Suprapubic skin (tissue), 4 donors: ENCODE results near the gene CCDC172. TPM values are rescaled to one million over a fixed set of nuclear protein-coding genes. Genes with fewer than 3 reads are reported as not detected.

ENCODE experiments used
- DNase-seq, 2 donors: peaks; one replicate each; pipeline ENCODE4 v3.0.0-alpha.2; 2019; ENCODE audit warnings: low spot score in 2 of 2
- H3K27ac ChIP-seq: fragments of 200-600 bp; sonication (generic); one replicate; pipeline ENCODE4 v1.5.1; 2019
- H3K27me3 ChIP-seq: fragments of 200-600 bp; sonication (generic); one replicate; pipeline ENCODE4 v1.5.1; 2019
- H3K36me3 ChIP-seq: fragments of 200-600 bp; sonication (generic); one replicate; pipeline ENCODE4 v1.5.1; 2019
- H3K4me1 ChIP-seq: fragments of 200-600 bp; sonication (generic); one replicate; pipeline ENCODE4 v1.5.1; 2019
- H3K4me3 ChIP-seq: fragments of 200-600 bp; sonication (generic); one replicate; pipeline ENCODE4 v1.5.1; 2019; ENCODE audit warnings: mild to moderate bottlenecking
- H3K9me3 ChIP-seq: fragments of 200-600 bp; sonication (generic); one replicate; pipeline ENCODE4 v1.5.1; 2019
- EP300 ChIP-seq: sonication (generic); formaldehyde crosslinking; IDR thresholded peaks from one replicate; pipeline ENCODE4 v1.6.1; 2017; ENCODE audit warnings: antibody characterized with exemption
- POLR2A ChIP-seq, 2 donors: fragments of 450-650 bp; IDR thresholded peaks; one replicate each; pipeline ENCODE4 v1.6.1; 2017; ENCODE audit warnings: antibody characterized with exemption in 2 of 2, mild to moderate bottlenecking in 2 of 2, moderate library complexity in 2 of 2
- POLR2AphosphoS5 ChIP-seq, 3 donors: sonication (generic); formaldehyde crosslinking; IDR thresholded peaks; one replicate each; pipeline ENCODE4 v1.6.1; 2017; ENCODE audit warnings: antibody characterized with exemption in 3 of 3
- WGBS: methylation state at CpG from one replicate; pipeline ENCODE4 v1.1.5; 2018; 5-methylcytosine and 5-hydroxymethylcytosine counted together
- total RNA-seq, 4 donors: library from RNA; depleted of rRNA; stranded (reverse); fragments of >200 nt; gene quantifications; one replicate each; pipeline ENCODE4 v1.1.0, GENCODE V29; 2016
- TF ChIP-seq, protein P1 (sequence below), 2 donors: fragments of 200-600 bp in 1 of 2; fragments of 450-650 bp in 1 of 2; sonication (generic) in 1 of 2; IDR thresholded peaks; one replicate each; pipeline ENCODE4 v1.5.1; 2016 to 2019; ENCODE audit warnings: antibody characterized with exemption in 2 of 2, mild to moderate bottlenecking in 1 of 2, moderate library complexity in 1 of 2

Gene CCDC172
- total RNA-seq, 4 donors from 2014 or later = not detected

- Histone ChIP-seq H3K27ac (no peak overlapping the region), H3K27me3 (no peaks in the 10 kb centered on the region), H3K4me3 (no peak overlapping the region), H3K4me1 (no peaks in the 10 kb centered on the region), H3K36me3 (no peaks in the 10 kb centered on the region), H3K9me3 (no peaks in the 10 kb centered on the region)
- WGBS = 29% methylated on average over 1 of the region's 1 CpG
- TF ChIP-seq POLR2AphosphoS5 (IDR thresholded peaks at IDR 0.05) (no peak), EP300 (no peak), POLR2A (IDR thresholded peaks at IDR 0.05) (no peak)
- TF ChIP-seq, protein P1, sequence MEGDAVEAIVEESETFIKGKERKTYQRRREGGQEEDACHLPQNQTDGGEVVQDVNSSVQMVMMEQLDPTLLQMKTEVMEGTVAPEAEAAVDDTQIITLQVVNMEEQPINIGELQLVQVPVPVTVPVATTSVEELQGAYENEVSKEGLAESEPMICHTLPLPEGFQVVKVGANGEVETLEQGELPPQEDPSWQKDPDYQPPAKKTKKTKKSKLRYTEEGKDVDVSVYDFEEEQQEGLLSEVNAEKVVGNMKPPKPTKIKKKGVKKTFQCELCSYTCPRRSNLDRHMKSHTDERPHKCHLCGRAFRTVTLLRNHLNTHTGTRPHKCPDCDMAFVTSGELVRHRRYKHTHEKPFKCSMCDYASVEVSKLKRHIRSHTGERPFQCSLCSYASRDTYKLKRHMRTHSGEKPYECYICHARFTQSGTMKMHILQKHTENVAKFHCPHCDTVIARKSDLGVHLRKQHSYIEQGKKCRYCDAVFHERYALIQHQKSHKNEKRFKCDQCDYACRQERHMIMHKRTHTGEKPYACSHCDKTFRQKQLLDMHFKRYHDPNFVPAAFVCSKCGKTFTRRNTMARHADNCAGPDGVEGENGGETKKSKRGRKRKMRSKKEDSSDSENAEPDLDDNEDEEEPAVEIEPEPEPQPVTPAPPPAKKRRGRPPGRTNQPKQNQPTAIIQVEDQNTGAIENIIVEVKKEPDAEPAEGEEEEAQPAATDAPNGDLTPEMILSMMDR (IDR thresholded peaks at IDR 0.05) = peak; percentile 53 to 54
- DNase-seq = no peak
Observed at GRCh38 chr10:116287906-116288501, 36.2 kb upstream of the CCDC172 start.

DNA sequence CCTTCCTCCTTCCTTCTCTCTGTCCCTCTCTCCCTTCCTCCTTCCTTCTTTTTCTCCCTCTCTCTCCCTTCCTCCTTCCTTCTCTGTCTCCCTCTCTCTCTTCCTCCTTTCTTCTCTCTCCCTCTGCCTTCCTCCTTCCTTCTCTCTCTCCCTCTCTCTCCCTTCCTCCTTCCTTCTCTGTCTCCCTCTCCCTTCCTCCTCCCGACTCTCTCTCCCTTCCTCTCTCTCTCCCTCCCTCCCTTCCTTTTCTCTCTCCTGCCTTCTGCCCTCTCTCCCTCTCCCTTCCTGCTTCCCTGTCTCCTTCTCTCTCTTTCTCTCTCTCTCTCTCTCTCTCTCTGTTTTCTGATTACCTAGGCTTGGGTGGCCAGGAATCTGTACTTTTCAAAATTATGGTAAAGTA lies 34.6 kb upstream of the CCDC172 start:
- Histone ChIP-seq H3K27me3 (no peaks in the 10 kb centered on the region), H3K36me3 (no peaks in the 10 kb centered on the region), H3K4me3 (no peak overlapping the region), H3K27ac (no peak overlapping the region), H3K9me3 (no peaks in the 10 kb centered on the region), H3K4me1 (no peaks in the 10 kb centered on the region)
- 39% methylated on average over 1 of the region's 1 CpG for WGBS
- DNase-seq = no peak
- TF ChIP-seq POLR2A (IDR thresholded peaks at IDR 0.05) (no peak), POLR2AphosphoS5 (IDR thresholded peaks at IDR 0.05) (no peak), EP300 (no peak)
- TF ChIP-seq, protein P1 (IDR thresholded peaks at IDR 0.05) = no peak

- H3K27me3 ChIP-seq = no peaks in the 10 kb centered on the region
- TF ChIP-seq POLR2A (IDR thresholded peaks at IDR 0.05) = no peak
- no peak for TF ChIP-seq POLR2AphosphoS5 (IDR thresholded peaks at IDR 0.05)
- no peak for TF ChIP-seq EP300
- TF ChIP-seq, protein P1 (IDR thresholded peaks at IDR 0.05) = no peak
- no peak overlapping the region for H3K4me3 ChIP-seq
- DNase-seq = no peak
- H3K27ac ChIP-seq = no peak overlapping the region
- H3K9me3 ChIP-seq = no peaks in the 10 kb centered on the region
- H3K36me3 ChIP-seq = no peaks in the 10 kb centered on the region
- no peaks in the 10 kb centered on the region for H3K4me1 ChIP-seq
Observed at GRCh38 chr10:116292493-116292892, 31.8 kb upstream of the CCDC172 start.

DNA sequence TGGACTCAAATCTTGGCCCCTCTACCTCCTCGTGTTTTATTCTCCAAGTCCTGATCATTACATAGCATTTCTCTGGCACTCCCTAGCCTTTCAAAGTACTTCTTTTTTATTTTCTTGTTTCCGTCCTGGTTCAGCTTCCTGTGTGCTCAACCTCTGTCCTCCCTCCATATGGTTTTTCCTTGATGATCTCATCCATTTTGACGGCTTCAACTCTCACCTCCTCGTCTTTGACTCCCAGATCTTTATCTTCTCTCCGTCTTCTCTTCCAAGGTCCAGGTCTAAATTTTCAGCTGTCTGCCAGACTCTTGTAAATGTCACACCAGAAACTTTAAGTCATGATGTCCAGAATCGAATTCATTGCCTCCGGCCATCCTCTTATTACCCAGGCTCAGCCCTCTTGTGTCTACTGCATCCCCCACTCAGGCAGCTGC lies 27.9 kb upstream of the CCDC172 start:
- no peaks in the 10 kb centered on the region for H3K36me3 ChIP-seq
- WGBS = 68% methylated on average over 7 of the region's 7 CpGs
- H3K9me3 ChIP-seq = no peaks in the 10 kb centered on the region
- no peak for DNase-seq
- TF ChIP-seq EP300 (no peak), POLR2AphosphoS5 (IDR thresholded peaks at IDR 0.05) (no peak), POLR2A (IDR thresholded peaks at IDR 0.05) (no peak)
- TF ChIP-seq, protein P1 (IDR thresholded peaks at IDR 0.05) = no peak
- no peak overlapping the region for H3K4me3 ChIP-seq
- H3K27me3 ChIP-seq = no peaks in the 10 kb centered on the region
- no peak overlapping the region for H3K27ac ChIP-seq
- H3K4me1 ChIP-seq = no peaks in the 10 kb centered on the region

- DNase-seq = no peak
- 87% methylated on average over 3 of the region's 3 CpGs for WGBS
- no peaks in the 10 kb centered on the region for H3K36me3 ChIP-seq
Observed at GRCh38 chr10:116298586-116298985, 25.7 kb upstream of the CCDC172 start.

More at GRCh38 chr10:116298586-116298985, 25.7 kb upstream of the CCDC172 start:
- Histone ChIP-seq H3K9me3 (no peaks in the 10 kb centered on the region), H3K27ac (no peak overlapping the region), H3K4me3 (no peak overlapping the region), H3K4me1 (no peaks in the 10 kb centered on the region), H3K27me3 (no peaks in the 10 kb centered on the region)
- TF ChIP-seq, protein P1 (IDR thresholded peaks at IDR 0.05) = no peak
